HepG2 (cell line): ENCODE measurements around the gene SDC3. TPM values are rescaled to one million over a fixed set of nuclear protein-coding genes. Genes with fewer than 3 reads are reported as not detected.

Experiments
- ATAC-seq: fragments of 200-7000 bp; cut with Tn5 transposase; 3 replicates; pipeline ENCODE4 v1.9.1; 2020; ENCODE audit warnings: mild to moderate bottlenecking, moderate library complexity
- BruUV-seq: library from RNA; stranded (reverse); fragments of 400-500 nt; replicated peaks from 2 replicates; lab custom pipeline; 2021; lab: Mats Ljungman, UMichigan
- CTCF ChIA-PET: fragments of 300-600 bp; formaldehyde crosslinking; extraction: SDS; loops from one replicate; lab custom pipeline; 2021; ENCODE audit warnings: low total read pairs, inconsistent platforms, low intra/inter-chr PET ratio; lab: Yijun Ruan, JAX
- POLR2A ChIA-PET: fragments of 350-600 bp; sonication (Branson Sonifier 250); formaldehyde crosslinking; loops from one replicate; lab custom pipeline; 2020; ENCODE audit warnings: antibody characterized with exemption, inconsistent platforms; lab: Yijun Ruan, JAX
- DNase-seq: peaks from one replicate; pipeline ENCODE4 v3.0.0-alpha.2; 2015; ENCODE audit warnings: low spot score
- FAIRE-seq: peaks from 3 replicates; lab custom pipeline; 2011; peaks lifted over from hg19 to GRCh38; lab: Jason Lieb, UNC
- H2AFZ ChIP-seq: one replicate; pipeline ENCODE4 v1.6.1; 2011; ENCODE audit warnings: low read length, inconsistent platforms
- H3K27ac ChIP-seq: fragments of 300-600 bp; 3 replicates; pipeline ENCODE4 v1.8.0; 2011; ENCODE audit warnings: mixed run types, mild to moderate bottlenecking, mixed read lengths, low read length, inconsistent platforms; ENCODE audit not compliant: insufficient read depth; ENCODE audit errors: extremely low read length
- H3K27me3 ChIP-seq, 2 experiments: fragments of 200-600 bp in 1 of 2; 2 replicates in 1 of 2; 3 replicates in 1 of 2; pipeline versions ENCODE4 v1.6.0 to v1.8.0; 2011; ENCODE audit warnings: low read length in 2 of 2, mild to moderate bottlenecking in 2 of 2, moderate library complexity in 2 of 2, inconsistent platforms in 1 of 2; ENCODE audit not compliant: insufficient read depth in 2 of 2, control insufficient read depth in 1 of 2
- H3K36me3 ChIP-seq, 2 experiments: fragments of 200-600 bp in 1 of 2; replicated peaks in 1 of 2; 2 replicates in 1 of 2; 3 replicates in 1 of 2; pipeline versions ENCODE4 v1.5.1 to v1.8.0; 2011; ENCODE audit warnings: low read length in 2 of 2, inconsistent platforms in 1 of 2; ENCODE audit not compliant: insufficient read depth in 2 of 2, control insufficient read depth in 1 of 2
- H3K4me1 ChIP-seq: 2 replicates; pipeline ENCODE4 v1.5.1; 2012; ENCODE audit warnings: low read length, inconsistent platforms; ENCODE audit not compliant: insufficient read depth
- H3K4me2 ChIP-seq: 2 replicates; pipeline ENCODE4 v1.6.0; 2011; ENCODE audit warnings: low read depth, low read length, inconsistent platforms
- H3K4me3 ChIP-seq, 3 experiments: fragments of 200-600 bp in 1 of 3; sonication (generic), shearing (Covaris generic) in 1 of 3; replicated peaks in 1 of 3; 2 replicates each; pipeline ENCODE4 v1.5.1; 2011 to 2016; ENCODE audit warnings: low read length in 3 of 3, inconsistent platforms in 2 of 3, low read depth in 2 of 3, mild to moderate bottlenecking in 2 of 3, control low read depth in 1 of 3, mixed read lengths in 1 of 3; ENCODE audit not compliant: insufficient read depth in 1 of 3
- H3K79me2 ChIP-seq: one replicate; pipeline ENCODE4 v1.6.1; 2011; ENCODE audit warnings: low read length, inconsistent platforms; ENCODE audit not compliant: insufficient read depth
- H3K9ac ChIP-seq: 2 replicates; pipeline ENCODE4 v1.6.0; 2011; ENCODE audit warnings: mild to moderate bottlenecking, low read depth, low read length, inconsistent platforms; ENCODE audit not compliant: insufficient read depth
- H3K9me3 ChIP-seq: 2 replicates; pipeline ENCODE4 v1.5.1; 2012; ENCODE audit warnings: mild to moderate bottlenecking, low read length
- H4K20me1 ChIP-seq: 2 replicates; pipeline ENCODE4 v1.6.0; 2011; ENCODE audit warnings: inconsistent platforms, mild to moderate bottlenecking, low read length, moderate library complexity; ENCODE audit not compliant: insufficient read depth
- ASH2L ChIP-seq: fragments of 300-600, 200-600 bp; sonication (generic); IDR thresholded peaks from 2 replicates; pipeline ENCODE4 v1.7.0; 2017; ENCODE audit warnings: low read depth, mild to moderate bottlenecking, moderate library complexity, mixed read lengths, low read length; ENCODE audit not compliant: insufficient read length
- CSRNP2 ChIP-seq: sonication (generic); formaldehyde crosslinking; conservative IDR thresholded peaks from 2 replicates; pipeline ENCODE4 v1.8.0; 2022; ENCODE audit warnings: low read depth, missing genetic modification reagents
- ELF4 ChIP-seq: sonication (generic); formaldehyde crosslinking; IDR thresholded peaks from 2 replicates; pipeline ENCODE4 v1.5.0; 2020; ENCODE audit warnings: missing genetic modification reagents, mild to moderate bottlenecking, moderate library complexity, borderline replicate concordance
- ESRRA ChIP-seq: sonication (generic); formaldehyde crosslinking; IDR thresholded peaks from 2 replicates; pipeline ENCODE4 v1.5.1; 2020; ENCODE audit warnings: mild to moderate bottlenecking, low read depth, missing genetic modification reagents
- FLYWCH1 ChIP-seq: sonication (generic); formaldehyde crosslinking; IDR thresholded peaks from 2 replicates; pipeline ENCODE4 v1.8.1; 2023; ENCODE audit warnings: mild to moderate bottlenecking, missing genetic modification reagents
- FOXJ3 ChIP-seq: sonication (generic); formaldehyde crosslinking; IDR thresholded peaks from 2 replicates; pipeline ENCODE4 v1.4.0; 2020; ENCODE audit warnings: missing genetic modification reagents, mild to moderate bottlenecking, borderline replicate concordance
- GATAD1 ChIP-seq: IDR thresholded peaks from 2 replicates; pipeline ENCODE4 v1.6.1; 2016; ENCODE audit warnings: missing genetic modification reagents, missing compliant biosample characterization
- JUNB ChIP-seq: sonication (generic); formaldehyde crosslinking; IDR thresholded peaks from 2 replicates; pipeline ENCODE4 v1.8.0; 2022; ENCODE audit warnings: missing genetic modification reagents, mild to moderate bottlenecking, borderline replicate concordance
- MED8 ChIP-seq: sonication (generic); formaldehyde crosslinking; IDR thresholded peaks from 2 replicates; pipeline ENCODE4 v1.8.1; 2023; ENCODE audit warnings: mild to moderate bottlenecking, missing genetic modification reagents; ENCODE audit not compliant: insufficient replicate concordance
- MYC ChIP-seq: sonication (generic); formaldehyde crosslinking; IDR thresholded peaks from 2 replicates; pipeline ENCODE4 v1.9.0; 2021; ENCODE audit warnings: missing genetic modification reagents, borderline replicate concordance
- RARA ChIP-seq: IDR thresholded peaks from 2 replicates; pipeline ENCODE4 v1.6.1; 2016; ENCODE audit warnings: missing genetic modification reagents, missing compliant biosample characterization
- THAP7 ChIP-seq: sonication (generic); formaldehyde crosslinking; IDR thresholded peaks from 2 replicates; pipeline ENCODE4 v1.8.1; 2023; ENCODE audit warnings: mild to moderate bottlenecking, missing genetic modification reagents
- U2AF1 ChIP-seq: fragments of 200-400 bp; formaldehyde crosslinking; optimal IDR thresholded peaks from 2 replicates; pipeline ENCODE3; 2017; ENCODE audit warnings: mild to moderate bottlenecking, low read depth, low read length
- ZBTB26 ChIP-seq: IDR thresholded peaks from 2 replicates; pipeline ENCODE4 v1.6.1; 2016; ENCODE audit warnings: missing compliant biosample characterization, missing genetic modification reagents, borderline replicate concordance
- ZNF629 ChIP-seq: sonication (generic); formaldehyde crosslinking; conservative IDR thresholded peaks from 2 replicates; pipeline ENCODE4 v1.5.0; 2020; ENCODE audit warnings: missing genetic modification reagents
- ZZZ3 ChIP-seq: sonication (generic); formaldehyde crosslinking; IDR thresholded peaks from 2 replicates; pipeline ENCODE4 v1.4.0; 2020; ENCODE audit warnings: missing genetic modification reagents, mild to moderate bottlenecking, borderline replicate concordance
- WGBS: methylation state at CpG from one replicate; pipeline ENCODE4 v1.1.6; 2017; ENCODE audit warnings: low lambda C conversion rate; 5-methylcytosine and 5-hydroxymethylcytosine counted together
- in situ Hi-C: cut with HindIII; loops from 2 replicates; pipeline ENCODE4 v1.10.0; 2017; ENCODE audit warnings: low pct_unique_long_range_greater_than_20kb; ENCODE audit not compliant: extremely low pct_ligation_motif_present
- intact Hi-C: fragments of 100-400 bp; cut with micrococcal nuclease; formaldehyde crosslinking; loops from one replicate; pipeline ENCODE4 v1.10.0; 2022; ENCODE audit not compliant: unreplicated experiment
- polyA plus RNA-seq, 8 experiments: library from polyadenylated mRNA; depleted of rRNA in 3 of 8; stranded (reverse) in 7 of 8; unstranded in 1 of 8; fragments of >200 nt; fragmentation: Illumina TruSeq in 4 of 8; extraction: Trizol in 4 of 8; gene quantifications; 2 replicates each; pipeline versions ENCODE4 v1.2.1 to v1.2.3, GENCODE V29; 2011 to 2016; ENCODE audit warnings: low read depth in 4 of 8, missing spikeins in 1 of 8, mixed read lengths in 1 of 8; ENCODE audit not compliant: insufficient read depth in 1 of 8
- total RNA-seq, 5 experiments: library from RNA; depleted of rRNA; stranded (reverse); fragments of >200 nt; fragmentation: Illumina TruSeq; extraction: Trizol; gene quantifications; 2 replicates each; pipeline ENCODE4 v1.2.3, GENCODE V29; 2016; ENCODE audit warnings: low read depth in 1 of 5

SDC3 gene
- total and polyA plus RNA-seq, 2 of the 13 experiments (the other 11 are each of a cell fraction or from before 2014, with no cell fraction given): 0.49 to 0.84 TPM

GRCh38 chr1:30867537-30867936 lies 41.0 kb downstream of the SDC3 start:
- CTCF ChIA-PET: no interaction called here
- Histone ChIP-seq H3K9me3 (no peaks in the 10 kb centered on the region), H4K20me1 (no peaks in the 10 kb centered on the region), H3K4me3 (no peak overlapping the region), H2AFZ (no peak overlapping the region), H3K9ac (no peak overlapping the region), H3K4me2 (no peak overlapping the region), H3K4me1 (no peaks in the 10 kb centered on the region), H3K36me3 (no peaks in the 10 kb centered on the region), H3K79me2 (no peaks in the 10 kb centered on the region), H3K27me3 (peaks cover 2 to 4% of the 10 kb centered on the region in 2 experiments; a peak in 2 of 5 replicates), H3K27ac (no peak overlapping the region)
- no peak for ATAC-seq
- intact Hi-C loops: no loop called here
- no TSS peak for BruUV-seq
- no peak for DNase-seq
- POLR2A ChIA-PET: no interaction called here
- FAIRE-seq: no peak
- in situ Hi-C loops: no loop called here
- 75% methylated on average over 3 of the region's 4 CpGs for WGBS
- peak; percentile 43; the same call in 1 of the 2 replicates for TF ChIP-seq ZNF629 (CRISPR knock-in tag)
- TF ChIP-seq ZBTB26 (CRISPR knock-in tag): no peak

- Histone ChIP-seq H4K20me1 (no peaks in the 10 kb centered on the region), H2AFZ (no peak overlapping the region), H3K36me3 (no peaks in the 10 kb centered on the region), H3K9ac (no peak overlapping the region), H3K4me2 (no peak overlapping the region), H3K27me3 (peaks cover 2 to 4% of the 10 kb centered on the region in 2 experiments; a peak in 2 of 5 replicates), H3K27ac (no peak overlapping the region), H3K4me3 (no peak overlapping the region), H3K9me3 (no peaks in the 10 kb centered on the region), H3K79me2 (no peaks in the 10 kb centered on the region), H3K4me1 (no peaks in the 10 kb centered on the region)
- ATAC-seq: no peak
- no peak for FAIRE-seq
- intact Hi-C loops (no loop called here), in situ Hi-C loops (no loop called here)
- ChIA-PET POLR2A (no interaction called here), CTCF (no interaction called here)
- DNase-seq: no peak
- 15% methylated on average over 3 of the region's 3 CpGs for WGBS
- BruUV-seq: no TSS peak
- TF ChIP-seq FLYWCH1 (no peak), RARA (CRISPR knock-in tag) (no peak), ELF4 (no peak), GATAD1 (no peak), ZZZ3 (CRISPR knock-in tag) (no peak), MED8 (CRISPR knock-in tag) (no peak), JUNB (CRISPR knock-in tag) (no peak), ESRRA (CRISPR knock-in tag) (no peak), CSRNP2 (no peak), MYC (CRISPR knock-in tag) (no peak), FOXJ3 (CRISPR knock-in tag) (no peak), ASH2L (no peak), THAP7 (CRISPR knock-in tag) (no peak), U2AF1 (no peak)
These were observed 42.0 kb downstream of the SDC3 start for GRCh38 chr1:30866594-30866993.
